Measurements from ENCODE around the gene UBE2R2.

DNA sequence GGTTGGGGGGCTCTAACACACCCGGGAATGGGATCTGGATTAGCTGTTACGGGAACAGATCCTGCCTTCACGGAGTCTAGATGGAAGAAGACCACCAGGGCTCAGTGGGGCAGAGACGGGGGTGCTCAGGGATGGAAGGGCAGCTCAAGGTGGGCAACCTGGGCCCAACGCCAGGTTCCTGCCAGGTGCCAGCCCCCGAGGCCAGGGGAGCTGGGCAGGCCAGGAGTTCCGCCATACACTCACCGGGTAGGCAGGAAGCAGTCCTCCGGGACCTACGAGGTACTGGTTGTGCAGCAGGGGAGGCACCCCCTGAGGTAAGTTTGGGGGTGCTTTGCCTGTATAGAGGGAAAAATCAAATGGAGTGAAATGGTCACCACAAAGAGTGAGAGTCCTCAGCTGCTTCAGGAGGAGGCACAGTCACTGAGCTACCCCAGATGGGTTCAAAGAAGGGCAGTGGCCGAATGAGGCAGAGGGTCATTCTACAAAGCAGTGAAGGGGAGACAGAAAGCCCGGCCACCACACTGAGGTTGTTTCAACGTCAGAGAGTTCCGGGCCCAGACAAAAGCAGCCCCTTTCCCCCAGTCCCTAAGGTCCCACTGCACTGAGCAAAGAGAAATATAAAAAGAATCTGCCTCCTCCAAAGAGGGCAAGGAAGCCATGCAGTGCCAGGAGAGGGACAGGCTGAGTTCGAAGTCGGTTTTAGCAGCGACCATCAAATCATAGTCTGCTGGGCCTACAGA, 110.0 kb downstream of the UBE2R2 start:
- no peak for TF ChIP-seq EZH2 (IDR thresholded peaks at IDR 0.05; ENCODE audit: borderline replicate concordance, low read depth, low read length, severe bottlenecking)
- no peak for TF ChIP-seq CTCF (IDR thresholded peaks at IDR 0.05; ENCODE audit: borderline replicate concordance, extremely low read depth, low read length, poor library complexity, severe bottlenecking)
